DOHH2 (cell line): ENCODE data around the gene OR51B4.

Experiments
- H3F3A ChIP-seq: fragments of 200-600 bp; sonication (generic), shearing (Covaris generic); 2 replicates; pipeline ENCODE4 v1.6.0; 2016; ENCODE audit warnings: antibody characterized with exemption, mild to moderate bottlenecking; ENCODE audit not compliant: control insufficient read depth, insufficient read depth
- H3K27ac ChIP-seq: fragments of 200-600 bp; sonication (generic); 2 replicates; pipeline ENCODE4 v1.5.1; 2014; ENCODE audit warnings: low read depth, mild to moderate bottlenecking, low read length, moderate library complexity
- H3K27me3 ChIP-seq: fragments of 200-600 bp; sonication (generic); 2 replicates; pipeline ENCODE4 v1.6.1; 2014; ENCODE audit warnings: mild to moderate bottlenecking, low read length, mixed read lengths; ENCODE audit not compliant: control insufficient read depth
- H3K36me3 ChIP-seq: fragments of 200-600 bp; sonication (generic); 2 replicates; pipeline ENCODE4 v1.6.1; 2014; ENCODE audit warnings: mild to moderate bottlenecking, low read length, moderate library complexity, mixed read lengths; ENCODE audit not compliant: control insufficient read depth
- H3K4me1 ChIP-seq: fragments of 200-600 bp; sonication (generic); 2 replicates; pipeline ENCODE4 v1.6.1; 2014; ENCODE audit warnings: mild to moderate bottlenecking, low read length, mixed read lengths; ENCODE audit not compliant: control insufficient read depth
- H3K4me2 ChIP-seq: fragments of 200-600 bp; sonication (generic); 2 replicates; pipeline ENCODE4 v1.6.0; 2014; ENCODE audit warnings: mild to moderate bottlenecking, low read length, moderate library complexity
- H3K4me3 ChIP-seq: fragments of 200-600 bp; sonication (generic); 2 replicates; pipeline ENCODE4 v1.5.1; 2014; ENCODE audit warnings: mild to moderate bottlenecking, low read length, mixed read lengths
- H3K79me2 ChIP-seq: fragments of 200-600 bp; sonication (generic); 2 replicates; pipeline ENCODE4 v1.6.1; 2014; ENCODE audit warnings: mild to moderate bottlenecking, low read length, mixed read lengths; ENCODE audit not compliant: control insufficient read depth
- H3K9me2 ChIP-seq: fragments of 200-600 bp; sonication (generic); replicated peaks from 2 replicates; pipeline ENCODE4 v1.6.1; 2014; ENCODE audit warnings: mild to moderate bottlenecking, low read length, mixed read lengths; ENCODE audit not compliant: control insufficient read depth
- H3K9me3 ChIP-seq: fragments of 200-600 bp; sonication (generic); 2 replicates; pipeline ENCODE4 v1.6.1; 2014; ENCODE audit warnings: antibody characterized with exemption, low read length, mixed read lengths; ENCODE audit not compliant: control insufficient read depth, insufficient read depth
- H4K20me1 ChIP-seq: fragments of 200-600 bp; sonication (generic); 2 replicates; pipeline ENCODE4 v1.6.0; 2014; ENCODE audit warnings: low read depth, mild to moderate bottlenecking, antibody characterized with exemption, low read length, moderate library complexity; ENCODE audit not compliant: control insufficient read depth, insufficient read depth
- CTCF ChIP-seq: fragments of 200-600 bp; sonication (generic); IDR thresholded peaks from one replicate; pipeline ENCODE4 v1.5.1; 2014; ENCODE audit warnings: antibody characterized with exemption, mild to moderate bottlenecking, low read depth, low read length; ENCODE audit not compliant: poor library complexity, severe bottlenecking
- EZH2phosphoT487 ChIP-seq: fragments of 200-600 bp; sonication (generic); IDR thresholded peaks from 2 replicates; pipeline ENCODE4 v1.6.1; 2017; ENCODE audit warnings: borderline replicate concordance, mild to moderate bottlenecking, antibody characterized with exemption, low read length, moderate library complexity, mixed read lengths

The OR51B4 gene

DNA sequence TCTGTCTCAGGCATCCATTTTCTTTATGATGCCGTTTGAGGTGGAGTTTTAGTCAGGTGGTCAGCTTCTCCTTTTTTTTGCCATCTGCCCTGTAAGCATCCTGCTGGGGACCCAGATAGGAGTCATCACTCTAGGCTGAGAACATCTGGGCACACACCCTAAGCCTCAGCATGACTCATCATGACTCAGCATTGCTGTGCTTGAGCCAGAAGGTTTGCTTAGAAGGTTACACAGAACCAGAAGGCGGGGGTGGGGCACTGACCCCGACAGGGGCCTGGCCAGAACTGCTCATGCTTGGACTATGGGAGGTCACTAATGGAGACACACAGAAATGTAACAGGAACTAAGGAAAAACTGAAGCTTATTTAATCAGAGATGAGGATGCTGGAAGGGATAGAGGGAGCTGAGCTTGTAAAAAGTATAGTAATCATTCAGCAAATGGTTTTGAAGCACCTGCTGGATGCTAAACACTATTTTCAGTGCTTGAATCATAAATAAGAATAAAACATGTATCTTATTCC is 21.1 kb downstream of the OR51B4 start:
- H3K36me3 ChIP-seq, result no peaks in the 10 kb centered on the region
- H3K4me3 ChIP-seq, result no peak overlapping the region
- H3K4me2 ChIP-seq, result no peak overlapping the region
- no peaks in the 10 kb centered on the region for H3K9me3 ChIP-seq
- H3K27ac ChIP-seq, result no peak overlapping the region
- TF ChIP-seq EZH2phosphoT487 (no peak), CTCF (no peak)
- H3K79me2 ChIP-seq, result no peaks in the 10 kb centered on the region
- no peaks in the 10 kb centered on the region for H3K27me3 ChIP-seq
- H3K4me1 ChIP-seq, result no peaks in the 10 kb centered on the region
- H3F3A ChIP-seq, result no peaks in the 10 kb centered on the region
- no peaks in the 10 kb centered on the region for H4K20me1 ChIP-seq
- H3K9me2 ChIP-seq, result no peaks in the 10 kb centered on the region

- Histone ChIP-seq H3K27me3 (no peaks in the 10 kb centered on the region), H3K9me2 (no peaks in the 10 kb centered on the region), H3F3A (no peaks in the 10 kb centered on the region), H3K79me2 (no peaks in the 10 kb centered on the region), H3K9me3 (no peaks in the 10 kb centered on the region), H3K4me3 (no peak overlapping the region), H3K4me2 (no peak overlapping the region), H3K27ac (no peak overlapping the region), H3K36me3 (no peaks in the 10 kb centered on the region), H3K4me1 (no peaks in the 10 kb centered on the region), H4K20me1 (no peaks in the 10 kb centered on the region)
- TF ChIP-seq CTCF, result no peak
- no peak for TF ChIP-seq EZH2phosphoT487
Measured at GRCh38 chr11:5279471-5280090, 22.2 kb downstream of the OR51B4 start.

DNA sequence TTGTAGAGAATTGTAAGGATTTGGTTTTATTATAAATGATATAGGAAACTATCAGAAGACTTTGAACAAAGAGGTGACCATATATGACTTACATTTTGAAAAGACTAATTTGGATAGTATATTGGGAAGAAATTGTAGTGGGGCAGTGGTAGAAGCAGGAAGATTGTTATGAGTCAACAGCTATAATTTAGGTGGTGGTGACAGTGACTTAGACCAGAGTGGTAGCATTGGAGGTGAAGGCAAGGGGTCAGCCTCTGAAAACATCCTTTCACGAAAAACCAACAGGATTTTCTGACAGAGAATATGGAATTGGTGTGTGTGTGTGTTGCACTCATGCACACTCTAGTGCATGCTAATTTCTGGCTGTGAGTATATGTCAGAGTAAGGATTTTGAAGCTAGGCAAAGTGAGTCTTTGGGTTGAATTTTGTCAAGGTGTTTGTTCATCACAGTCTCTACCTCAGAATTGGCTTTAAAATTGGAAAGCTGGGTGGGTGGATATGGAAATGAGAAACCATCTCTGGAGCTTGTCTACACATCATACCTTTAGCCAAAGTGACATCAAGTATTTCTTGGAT is 23.9 kb downstream of the OR51B4 start:
- Histone ChIP-seq H3F3A (no peaks in the 10 kb centered on the region), H3K36me3 (no peaks in the 10 kb centered on the region), H3K9me3 (no peaks in the 10 kb centered on the region), H3K79me2 (no peaks in the 10 kb centered on the region), H3K4me1 (no peaks in the 10 kb centered on the region), H3K4me3 (no peak overlapping the region), H4K20me1 (no peaks in the 10 kb centered on the region), H3K4me2 (no peak overlapping the region), H3K27me3 (no peaks in the 10 kb centered on the region), H3K27ac (no peak overlapping the region), H3K9me2 (no peaks in the 10 kb centered on the region)
- TF ChIP-seq EZH2phosphoT487, result no peak
- no peak for TF ChIP-seq CTCF
